ENCODE data around the gene ITGA11. TPM values are rescaled to one million over a fixed set of nuclear protein-coding genes. Genes with fewer than 3 reads are reported as not detected.

ITGA11 gene
- total and polyA plus RNA-seq, 2 experiments from 2014 or later = 0.03 to 0.40 TPM

DNA sequence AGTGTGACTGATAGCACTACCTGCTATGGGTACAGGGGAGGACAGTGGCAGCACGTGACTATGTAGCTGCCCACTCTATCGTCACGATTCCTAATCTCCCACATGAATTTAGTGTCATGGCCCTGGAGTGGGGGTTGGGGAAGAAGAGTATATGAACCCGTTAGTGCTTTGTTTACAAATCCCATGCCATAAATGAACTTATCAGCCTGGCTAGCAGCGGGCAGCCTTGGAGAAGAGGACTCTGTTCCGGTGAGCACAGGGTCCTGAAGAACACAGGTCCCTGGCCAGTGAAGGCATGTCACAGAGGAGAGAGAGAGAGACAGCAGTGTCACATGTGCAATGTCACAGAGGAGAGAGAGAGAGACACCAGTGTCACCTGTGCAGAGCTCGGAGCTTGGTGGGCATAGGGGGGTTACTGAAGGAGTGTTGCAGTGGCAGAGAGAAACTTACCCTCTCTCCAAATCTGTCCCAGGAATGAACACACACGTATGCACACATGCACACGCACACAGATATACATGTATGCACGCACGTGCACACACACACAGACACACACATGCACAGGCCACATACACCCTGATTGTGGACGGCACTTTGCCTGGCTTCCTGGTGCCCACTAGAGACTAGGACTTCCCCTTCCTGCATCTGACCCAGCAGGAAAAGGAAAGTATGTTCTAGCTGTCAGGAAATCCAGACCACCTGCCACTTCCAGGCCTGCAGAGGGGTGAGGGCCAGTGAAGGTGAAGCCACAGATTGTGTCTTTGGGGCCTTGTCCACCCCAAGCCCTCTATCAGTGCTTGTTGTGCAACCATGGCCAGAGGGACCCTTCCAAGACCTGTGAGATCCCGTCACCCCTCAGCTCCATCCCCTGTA lies 26.3 kb downstream of the ITGA11 start:
- Mint-ChIP-seq H3K36me3 (ENCODE audit: low read depth) (no peaks in the 10 kb centered on the region), H3K4me1 (no peaks in the 10 kb centered on the region), H3K9me3 (no peaks in the 10 kb centered on the region), H3K27ac (no peak overlapping the region), H3K4me3 (no peak overlapping the region), H3K27me3 (ENCODE audit: insufficient read depth, low read depth, poor library complexity) (peaks cover 10% of the 10 kb centered on the region)
- Histone ChIP-seq H3K79me2 (replicated peaks; ENCODE audit: insufficient read depth) (no peaks in the 10 kb centered on the region), H3K9me2 (ENCODE audit: insufficient read depth) (no peaks in the 10 kb centered on the region), H4K20me1 (replicated peaks; ENCODE audit: insufficient read depth) (no peaks in the 10 kb centered on the region), H3K27me3 (ENCODE audit: insufficient read depth) (no peaks in the 10 kb centered on the region), H3K4me1 (ENCODE audit: insufficient read depth) (no peaks in the 10 kb centered on the region), H3K36me3 (ENCODE audit: insufficient read depth) (no peaks in the 10 kb centered on the region), H2AFZ (no peak overlapping the region), H3K27ac (ENCODE audit: low read depth) (no peak overlapping the region), H3K4me3 (no peak overlapping the region), H3F3A (replicated peaks; ENCODE audit: low read depth) (no peaks in the 10 kb centered on the region), H3K4me2 (no peak overlapping the region)
- TF ChIP-seq ZNF331 (CRISPR knock-in tag; IDR thresholded peaks at IDR 0.05; ENCODE audit: low read depth) (no peak), CTCF (conservative IDR thresholded peaks at IDR 0.05; ENCODE audit: low read depth in 2 of 2) (no peak), POLR2AphosphoS5 (IDR thresholded peaks at IDR 0.05; ENCODE audit: low read depth) (no peak), JUNB (IDR thresholded peaks at IDR 0.05; ENCODE audit: unreplicated experiment) (no peak), ZNF114 (CRISPR knock-in tag; IDR thresholded peaks at IDR 0.05) (no peak), REST (IDR thresholded peaks at IDR 0.05; ENCODE audit: unreplicated experiment) (no peak), EZH2phosphoT487 (IDR thresholded peaks at IDR 0.05; ENCODE audit: unreplicated experiment) (no peak), CREB1 (CRISPR knock-in tag; IDR thresholded peaks at IDR 0.05; ENCODE audit: low read depth) (no peak), ETS1 (IDR thresholded peaks at IDR 0.05) (no peak), STAT1 (IDR thresholded peaks at IDR 0.05; ENCODE audit: unreplicated experiment) (no peak), NANOG (IDR thresholded peaks at IDR 0.05; ENCODE audit: borderline replicate concordance) (no peak), EZH2 (IDR thresholded peaks at IDR 0.05; ENCODE audit: low read depth, unreplicated experiment) (no peak)
- ATAC-seq (no peak), DNase-seq (ENCODE audit: low spot score) (no peak)

All from GM23338 (cell line).